ENCODE data around the gene C12orf42. TPM values are rescaled to one million over a fixed set of nuclear protein-coding genes. Genes with fewer than 3 reads are reported as not detected.
"Not testable (repeated sequence)": the region's sequence is repeated elsewhere in the genome, so short reads cannot be mapped to it uniquely, and the experiment has no call there.

C12orf42 gene
- total and polyA plus RNA-seq, 2 experiments from 2014 or later: not detected

DNA sequence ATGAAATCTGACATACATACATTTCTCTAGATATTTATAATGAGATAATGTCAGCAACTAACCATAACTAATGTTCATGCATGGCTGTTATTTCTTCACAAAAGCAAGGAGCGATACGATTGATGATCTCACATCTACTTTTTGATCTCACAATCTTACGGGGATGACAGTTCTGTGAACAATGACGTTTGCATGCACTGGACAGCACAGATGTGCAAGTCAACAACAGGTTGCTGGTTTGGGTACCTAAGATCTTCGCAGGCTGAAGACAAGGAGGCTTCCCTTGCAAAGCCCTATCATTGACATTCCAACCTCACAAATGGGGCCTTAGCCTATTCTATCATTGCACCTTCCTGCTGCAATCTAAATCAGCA, 53.6 kb downstream of the C12orf42 start:
- no peak overlapping the region for H3K4me2 ChIP-seq (ENCODE audit: unreplicated experiment)

DNA sequence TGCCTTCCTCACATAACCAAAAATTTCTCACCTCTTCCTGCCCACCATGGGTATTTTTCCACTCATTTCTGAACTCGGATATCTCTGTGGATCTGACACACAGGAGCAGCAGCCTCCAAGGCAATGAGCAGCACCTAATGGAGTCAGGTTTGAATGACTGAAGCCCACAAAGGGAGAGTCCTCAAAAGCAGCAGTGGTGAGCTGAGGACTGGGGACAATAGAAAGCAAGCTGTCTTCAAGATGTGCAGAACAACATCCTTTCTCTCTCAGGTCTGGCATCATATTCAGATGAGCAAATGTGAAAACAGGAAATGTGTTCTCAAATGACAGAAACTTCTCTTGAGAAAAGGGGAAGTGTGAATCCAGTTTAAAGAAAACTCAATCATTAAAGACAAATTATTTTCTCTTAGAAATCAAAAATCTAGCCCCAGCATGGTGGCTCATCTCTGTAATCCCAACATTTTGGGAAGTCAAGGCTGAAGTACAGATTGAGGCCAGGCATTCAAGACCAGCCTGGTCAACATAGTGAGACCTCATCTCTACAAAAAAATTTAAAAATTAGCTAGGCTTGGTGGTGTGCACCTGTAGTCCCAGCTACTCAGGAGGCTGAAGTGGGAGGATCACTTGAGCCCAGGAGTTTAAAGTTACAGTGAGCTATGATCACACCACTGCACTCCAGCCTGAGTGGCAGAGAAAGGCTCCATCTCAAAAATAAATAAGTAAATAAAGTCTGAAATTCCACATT, 54.2 kb downstream of the C12orf42 start:
- no peaks in the 10 kb centered on the region for H3K9me3 ChIP-seq (ENCODE audit: low read depth)
- no peak overlapping the region for H3K4me2 ChIP-seq (ENCODE audit: unreplicated experiment)
- no peaks in the 10 kb centered on the region for H3K36me3 ChIP-seq (ENCODE audit: low read depth)
- no peaks in the 10 kb centered on the region for H3K27me3 ChIP-seq (replicated peaks; ENCODE audit: insufficient read depth)
- H3K9ac ChIP-seq: no peak overlapping the region
- no peak overlapping the region for H2AFZ ChIP-seq
- no peaks in the 10 kb centered on the region for H3F3A ChIP-seq (ENCODE audit: insufficient read depth)
- no peak overlapping the region for H3K4me3 ChIP-seq
- H4K20me1 ChIP-seq (ENCODE audit: insufficient read depth): no peaks in the 10 kb centered on the region
- WGBS, 2 experiments (ENCODE audit: low coverage in 1 of 2, low lambda C conversion rate in 2 of 2, missing lambda C conversion rate in 2 of 2): 0 to 6% methylated on average over 1 of the region's 1 CpG
- DNase-seq: no peak
- H3K79me2 ChIP-seq (ENCODE audit: insufficient read depth): no peaks in the 10 kb centered on the region
- H3K27ac ChIP-seq: no peak overlapping the region
- no peaks in the 10 kb centered on the region for H3K4me1 ChIP-seq (ENCODE audit: insufficient read depth)
- TF ChIP-seq EZH2 (IDR thresholded peaks at IDR 0.05; ENCODE audit: insufficient read depth, poor library complexity, severe bottlenecking) (no peak), EZH2phosphoT487 (IDR thresholded peaks at IDR 0.05; ENCODE audit: insufficient read depth, low read depth) (no peak)
- no peaks in the 10 kb centered on the region for H3K9me2 ChIP-seq (ENCODE audit: insufficient read depth)
- in situ Hi-C loops (cut with MboI): no loop called here

More for the DNA sequence above, 53.6 kb downstream of the C12orf42 start:
- Histone ChIP-seq H2AFZ (no peak overlapping the region), H3K4me3 (no peak overlapping the region), H3K9me2 (ENCODE audit: insufficient read depth) (no peaks in the 10 kb centered on the region), H3K27me3 (replicated peaks; ENCODE audit: insufficient read depth) (no peaks in the 10 kb centered on the region), H3K9me3 (ENCODE audit: low read depth) (no peaks in the 10 kb centered on the region), H3K4me1 (ENCODE audit: insufficient read depth) (no peaks in the 10 kb centered on the region), H4K20me1 (ENCODE audit: insufficient read depth) (no peaks in the 10 kb centered on the region), H3K79me2 (ENCODE audit: insufficient read depth) (no peaks in the 10 kb centered on the region), H3F3A (ENCODE audit: insufficient read depth) (no peaks in the 10 kb centered on the region), H3K9ac (no peak overlapping the region), H3K27ac (no peak overlapping the region), H3K36me3 (ENCODE audit: low read depth) (no peaks in the 10 kb centered on the region)
- in situ Hi-C loops (cut with MboI): no loop called here
- 28 to 29% methylated on average over 5 of the region's 5 CpGs for WGBS, 2 experiments (ENCODE audit: low coverage in 1 of 2, low lambda C conversion rate in 2 of 2, missing lambda C conversion rate in 2 of 2)
- DNase-seq: no peak
- TF ChIP-seq EZH2phosphoT487 (IDR thresholded peaks at IDR 0.05; ENCODE audit: insufficient read depth, low read depth) (no peak), EZH2 (IDR thresholded peaks at IDR 0.05; ENCODE audit: insufficient read depth, poor library complexity, severe bottlenecking) (no peak)

DNA sequence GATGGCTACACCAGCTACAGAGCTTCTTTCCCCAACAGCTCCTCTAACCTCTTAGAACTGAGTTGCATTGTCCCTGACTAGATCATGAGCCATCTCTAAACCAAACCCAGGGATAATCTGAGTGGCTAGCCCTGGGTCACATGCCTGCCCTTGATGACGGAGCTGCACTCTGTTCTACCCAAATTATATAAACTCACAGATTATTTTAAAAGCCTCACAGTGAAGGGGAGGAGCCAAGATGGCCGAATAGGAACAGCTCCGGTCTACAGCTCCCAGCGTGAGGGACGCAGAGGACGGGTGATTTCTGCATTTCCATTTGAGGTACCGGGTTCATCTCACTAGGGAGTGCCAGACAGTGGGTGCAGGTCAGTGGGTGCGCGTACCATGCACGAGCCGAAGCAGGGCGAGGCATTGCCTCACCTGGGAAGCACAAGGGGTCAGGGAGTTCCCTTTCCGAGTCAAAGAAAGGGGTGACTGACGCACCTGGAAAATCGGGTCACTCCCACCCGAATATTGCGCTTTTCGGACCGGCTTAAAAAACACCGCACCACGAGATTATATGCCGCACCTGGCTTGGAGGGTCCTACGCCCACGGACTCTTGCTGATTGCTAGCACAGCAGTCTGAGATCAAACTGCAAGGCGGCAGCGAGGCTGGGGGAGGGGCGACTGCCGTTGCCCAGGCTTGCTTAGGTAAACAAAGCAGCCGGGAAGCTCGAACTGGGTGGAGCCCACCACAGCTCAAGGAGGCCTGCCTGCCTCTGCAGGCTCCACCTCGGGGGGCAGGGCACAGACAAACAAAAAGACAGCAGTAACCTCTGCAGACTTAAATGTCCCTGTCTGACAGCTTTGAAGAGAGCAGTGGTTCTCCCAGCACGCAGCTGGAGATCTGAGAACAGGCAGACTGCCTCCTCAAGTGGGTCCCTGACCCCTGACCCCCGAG, 61.3 kb downstream of the C12orf42 start:
- H2AFZ ChIP-seq; H3K27ac ChIP-seq; H3K9ac ChIP-seq; H4K20me1 ChIP-seq (ENCODE audit: insufficient read depth); H3K9me2 ChIP-seq (ENCODE audit: insufficient read depth); H3K4me1 ChIP-seq (ENCODE audit: insufficient read depth); H3K79me2 ChIP-seq (ENCODE audit: insufficient read depth); H3K27me3 ChIP-seq (replicated peaks; ENCODE audit: insufficient read depth); DNase-seq; H3K4me2 ChIP-seq (ENCODE audit: unreplicated experiment); H3K36me3 ChIP-seq (ENCODE audit: low read depth); H3K9me3 ChIP-seq (ENCODE audit: low read depth); H3K4me3 ChIP-seq; H3F3A ChIP-seq (ENCODE audit: insufficient read depth); in situ Hi-C loops (cut with MboI): not testable (repeated sequence)
- 55% methylated on average over 27 to 29 of the region's 33 CpGs for WGBS, 2 experiments (ENCODE audit: low coverage in 1 of 2, low lambda C conversion rate in 2 of 2, missing lambda C conversion rate in 2 of 2)

DNA sequence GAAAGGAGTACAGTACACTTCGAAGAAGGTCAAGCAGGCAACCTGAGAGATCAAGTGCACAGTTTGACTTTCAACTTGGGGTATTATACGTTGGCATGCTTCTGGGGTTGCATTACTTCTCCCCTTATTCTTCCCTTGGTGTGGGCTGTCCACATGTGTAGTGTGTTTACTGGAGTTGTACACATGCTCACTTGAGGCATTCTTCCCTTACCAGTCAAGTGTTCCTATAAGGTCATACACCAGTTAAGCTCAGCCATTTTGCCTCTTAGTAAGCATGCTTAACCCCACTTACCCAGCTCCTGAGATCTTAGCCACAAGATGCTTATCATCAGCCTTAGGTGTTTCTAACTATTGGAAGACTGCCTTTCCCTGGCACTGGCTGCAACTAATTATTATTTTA, 63.8 kb downstream of the C12orf42 start:
- WGBS, 2 experiments (ENCODE audit: low coverage in 1 of 2, low lambda C conversion rate in 2 of 2, missing lambda C conversion rate in 2 of 2): 14 to 29% methylated on average over 2 of the region's 2 CpGs
- Histone ChIP-seq H3K27me3 (replicated peaks; ENCODE audit: insufficient read depth) (no peaks in the 10 kb centered on the region), H3F3A (ENCODE audit: insufficient read depth) (no peaks in the 10 kb centered on the region), H3K36me3 (ENCODE audit: low read depth) (no peaks in the 10 kb centered on the region), H2AFZ (no peak overlapping the region), H3K79me2 (ENCODE audit: insufficient read depth) (no peaks in the 10 kb centered on the region), H3K4me2 (ENCODE audit: unreplicated experiment) (no peak overlapping the region), H4K20me1 (ENCODE audit: insufficient read depth) (no peaks in the 10 kb centered on the region), H3K9me3 (ENCODE audit: low read depth) (no peaks in the 10 kb centered on the region), H3K27ac (no peak overlapping the region), H3K4me3 (no peak overlapping the region), H3K9me2 (ENCODE audit: insufficient read depth) (no peaks in the 10 kb centered on the region), H3K4me1 (ENCODE audit: insufficient read depth) (no peaks in the 10 kb centered on the region), H3K9ac (no peak overlapping the region)
- in situ Hi-C loops (cut with MboI): no loop called here
- no peak for TF ChIP-seq EZH2 (IDR thresholded peaks at IDR 0.05; ENCODE audit: insufficient read depth, poor library complexity, severe bottlenecking)
- no peak for TF ChIP-seq EZH2phosphoT487 (IDR thresholded peaks at IDR 0.05; ENCODE audit: insufficient read depth, low read depth)
- DNase-seq: no peak

All from GM23248 (cell line).